Stimulated activated CD4-positive, alpha-beta T cell treated with anti-CD3 and anti-CD28 coated beads, Interleukin-4, amount 100 ng/mL, for 4 hours (primary cell): ENCODE data around the gene TAGLN3.
"Not testable (repeated sequence)": the region's sequence is repeated elsewhere in the genome, so short reads cannot be mapped to it uniquely, and the experiment has no call there.

Experiments used
- DNase-seq, 2 experiments: peaks; one replicate each; pipeline ENCODE4 v3.0.0-alpha.2; 2020

The TAGLN3 gene

DNA sequence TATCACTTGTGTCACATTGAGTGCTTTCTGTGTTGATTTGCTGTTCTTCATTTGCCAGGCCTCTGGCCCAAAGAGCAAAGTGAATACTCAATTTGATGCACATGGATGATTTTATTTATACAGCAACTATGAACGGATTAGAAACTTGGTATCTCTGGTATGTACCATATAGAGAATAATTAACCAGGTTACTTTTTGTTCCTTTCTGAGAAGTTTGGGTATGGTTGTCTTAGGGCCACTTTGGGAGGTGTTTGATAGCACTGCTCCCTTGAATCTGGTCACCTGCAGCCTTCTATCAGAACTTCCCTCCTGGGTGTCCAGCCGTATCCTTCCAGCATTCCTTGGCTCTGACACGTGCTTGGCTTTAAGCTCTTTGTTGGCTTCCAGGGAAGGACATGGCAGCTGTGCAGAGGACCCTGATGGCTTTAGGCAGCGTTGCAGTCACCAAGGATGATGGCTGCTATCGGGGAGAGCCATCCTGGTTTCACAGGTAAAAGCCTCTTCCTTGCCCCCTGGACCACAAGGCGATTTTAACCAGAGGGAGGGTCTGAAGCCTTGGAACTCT is 12.7 kb downstream of the TAGLN3 start:
- DNase-seq: no peak

DNA sequence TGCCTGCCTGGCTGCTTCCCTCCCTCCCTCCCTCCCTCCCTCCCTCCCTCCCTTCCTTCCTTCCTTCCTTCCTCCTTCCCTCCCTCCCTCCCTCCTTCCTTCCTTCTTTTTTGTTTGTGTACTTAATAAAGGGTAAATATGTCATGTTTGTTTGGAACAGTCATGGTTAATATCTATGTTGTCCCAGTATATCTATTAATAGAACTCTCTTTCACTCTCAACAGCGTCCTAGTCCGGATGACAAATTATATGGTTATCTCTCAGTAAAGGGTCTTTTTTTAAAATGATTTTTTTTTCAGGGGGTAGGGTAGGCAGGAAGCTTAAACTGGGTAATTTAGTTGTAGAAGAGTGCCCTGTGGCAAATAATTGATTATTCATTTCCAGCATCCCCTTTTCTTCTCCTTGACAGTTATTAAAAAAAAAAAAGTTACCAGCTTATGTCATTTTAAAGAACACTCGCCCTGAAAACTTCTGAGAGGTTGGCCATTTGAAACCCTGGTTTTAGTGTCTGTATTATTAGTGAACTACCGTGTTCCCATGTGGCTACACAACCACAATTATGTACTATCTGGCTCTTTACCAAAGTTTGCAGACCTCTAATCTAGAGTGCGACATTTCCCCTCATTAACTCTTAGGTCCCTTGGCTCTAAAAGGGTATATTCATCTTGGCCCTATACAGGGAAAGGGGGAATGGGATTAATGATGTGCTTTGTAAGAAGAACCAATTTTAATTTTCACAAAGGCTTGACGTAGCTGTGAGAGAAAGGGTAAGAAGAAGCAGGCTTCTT is 13.7 kb downstream of the TAGLN3 start:
- DNase-seq: no peak

GRCh38 chr3:112013058-112013783 is 14.5 kb downstream of the TAGLN3 start:
- peak; percentile 51 to 65 for DNase-seq

GRCh38 chr3:112013784-112014143 is 15.0 kb downstream of the TAGLN3 start:
- no peak for DNase-seq

GRCh38 chr3:112017091-112017490 is 18.4 kb downstream of the TAGLN3 start:
- DNase-seq: no peak

GRCh38 chr3:112018712-112019111 is 20.0 kb downstream of the TAGLN3 start:
- DNase-seq: no peak

DNA sequence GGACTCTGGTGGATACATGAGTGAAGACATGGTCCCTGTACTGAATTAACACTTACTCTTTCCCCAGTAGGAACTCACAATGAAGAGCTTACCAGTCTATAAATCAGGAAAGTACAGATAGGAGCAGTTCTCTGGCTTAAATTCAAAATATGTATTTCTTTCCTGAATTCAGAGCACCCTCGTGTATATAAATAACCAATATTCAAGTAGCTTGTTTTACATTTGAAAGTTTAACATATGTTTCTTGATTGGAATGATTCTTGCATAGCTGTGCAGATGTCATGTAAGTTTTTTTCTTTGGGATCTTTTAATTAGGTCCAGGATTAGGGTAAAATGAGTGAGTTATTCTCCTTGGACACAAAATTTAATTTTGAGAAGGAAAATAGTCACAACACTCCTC is 21.0 kb downstream of the TAGLN3 start:
- DNase-seq: no peak

DNA sequence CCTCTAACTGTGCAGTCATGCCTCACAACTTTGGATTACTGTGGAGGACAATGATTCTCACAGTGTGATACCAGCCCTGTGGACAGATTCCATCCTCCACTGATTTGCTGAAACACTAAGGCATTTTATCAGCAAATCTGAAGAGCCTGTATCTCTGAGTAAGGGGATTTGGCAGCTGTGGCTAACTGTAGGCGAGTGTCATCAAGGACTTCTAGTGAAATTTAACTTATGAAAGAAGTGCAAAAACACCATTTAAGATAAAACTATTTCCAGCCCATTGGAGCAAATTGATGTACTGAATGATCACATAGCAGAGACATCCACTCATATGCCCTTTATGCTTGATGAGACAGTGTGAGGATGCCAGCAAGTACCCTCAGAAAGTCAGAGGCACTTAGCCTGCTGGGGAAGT is 22.0 kb downstream of the TAGLN3 start:
- no peak for DNase-seq

DNA sequence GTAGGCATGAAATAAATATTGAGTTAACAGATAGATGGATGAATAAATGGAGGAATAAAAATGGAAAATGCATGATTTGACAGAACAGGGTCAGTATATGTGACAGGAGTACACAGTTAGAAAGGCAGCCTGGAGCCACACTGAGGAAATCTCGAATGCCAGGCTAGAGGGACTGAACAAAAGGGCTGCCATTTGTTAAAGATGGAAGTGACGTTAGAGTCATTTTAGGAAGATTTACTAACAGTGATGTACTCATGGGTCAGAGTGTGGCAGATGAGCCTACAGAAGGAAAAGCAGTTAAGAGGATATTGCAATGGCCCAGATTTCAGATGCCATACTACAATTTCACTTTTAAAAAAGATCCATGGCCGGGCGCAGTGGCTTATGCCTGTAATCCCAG is 28.4 kb downstream of the TAGLN3 start:
- DNase-seq: no peak

DNA sequence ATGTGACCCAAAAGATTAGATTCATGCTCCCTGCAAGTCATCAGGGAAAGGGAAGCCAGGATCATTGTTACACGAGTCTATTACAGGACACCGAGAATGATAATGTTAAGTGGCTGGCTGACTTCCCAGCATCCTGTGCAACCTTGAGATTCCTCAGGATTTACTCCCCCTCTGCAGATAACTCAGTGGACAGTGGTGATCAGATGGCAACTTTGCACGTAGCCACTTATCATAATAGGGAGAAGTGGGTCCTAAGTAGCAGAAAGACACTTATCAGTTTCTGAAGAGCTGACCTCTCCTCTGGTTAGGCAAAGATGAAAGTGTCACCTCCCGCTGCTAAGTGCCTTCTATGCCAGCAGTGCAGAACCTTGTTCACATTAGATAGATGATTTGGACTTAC is 29.1 kb downstream of the TAGLN3 start:
- DNase-seq: no peak

DNA sequence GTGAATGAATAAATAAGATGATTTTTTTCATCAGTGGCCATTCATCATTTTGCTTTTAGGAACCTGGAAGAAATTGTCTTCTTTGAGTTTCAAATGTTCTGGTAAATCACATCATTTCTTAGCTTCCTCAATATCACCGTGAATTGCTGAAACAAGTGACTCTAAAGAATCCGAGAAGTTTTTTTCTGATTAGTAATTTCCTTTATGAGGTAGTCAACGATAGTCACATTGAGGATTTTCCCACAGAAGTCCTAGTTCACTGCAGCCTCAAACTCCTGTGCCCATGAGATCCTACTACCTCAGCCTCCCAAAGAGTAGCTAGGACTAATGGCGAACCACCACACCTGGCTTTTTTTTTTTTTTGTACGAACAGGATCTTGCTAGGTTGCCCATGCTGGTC is 32.2 kb downstream of the TAGLN3 start:
- DNase-seq: no peak

DNA sequence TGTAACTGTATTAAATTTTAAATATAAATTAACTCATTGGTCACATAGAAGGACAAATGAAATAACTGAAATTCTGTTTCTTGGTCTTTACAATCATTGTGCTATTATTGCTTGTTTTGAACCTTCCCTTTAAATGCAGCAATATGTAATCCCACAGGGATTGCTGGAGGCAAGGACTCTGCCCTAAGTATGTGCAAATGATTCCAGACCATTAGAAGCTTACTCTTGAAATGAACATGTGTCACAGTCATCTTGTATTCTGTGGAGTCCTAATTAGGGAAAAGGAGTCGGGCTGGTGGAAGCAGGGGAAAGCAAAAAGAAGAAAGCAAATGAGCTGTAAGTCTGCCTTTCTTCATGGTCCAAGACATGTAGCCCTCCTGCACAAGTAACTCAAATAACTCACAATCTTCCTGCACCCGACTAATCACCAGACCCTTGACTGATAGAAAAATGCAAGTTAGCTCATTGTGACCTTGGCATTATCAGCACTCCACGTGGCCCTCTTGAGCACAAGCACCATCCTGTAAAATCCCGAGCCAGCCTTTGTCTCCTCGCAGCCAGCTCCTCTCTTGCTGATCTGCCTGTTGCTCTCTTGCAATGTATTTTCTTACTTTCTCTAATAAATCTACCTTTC is 33.5 kb downstream of the TAGLN3 start:
- DNase-seq: no peak

GRCh38 chr3:112034436-112034835 is 35.7 kb downstream of the TAGLN3 start, which contains the start of gene TMPRSS7:
Gene TMPRSS7 (plus strand): TSS chr3:112034736. CDS start chr3:112034846, 110 bp downstream.
- DNase-seq: no peak

- DNase-seq: no peak
These were observed 36.5 kb downstream of the TAGLN3 start for GRCh38 chr3:112035241-112035640.

- DNase-seq: not testable (repeated sequence)
These were observed 38.5 kb downstream of the TAGLN3 start for GRCh38 chr3:112037194-112037593.

- no peak for DNase-seq
These were observed 40.1 kb downstream of the TAGLN3 start for GRCh38 chr3:112038863-112039262.

DNA sequence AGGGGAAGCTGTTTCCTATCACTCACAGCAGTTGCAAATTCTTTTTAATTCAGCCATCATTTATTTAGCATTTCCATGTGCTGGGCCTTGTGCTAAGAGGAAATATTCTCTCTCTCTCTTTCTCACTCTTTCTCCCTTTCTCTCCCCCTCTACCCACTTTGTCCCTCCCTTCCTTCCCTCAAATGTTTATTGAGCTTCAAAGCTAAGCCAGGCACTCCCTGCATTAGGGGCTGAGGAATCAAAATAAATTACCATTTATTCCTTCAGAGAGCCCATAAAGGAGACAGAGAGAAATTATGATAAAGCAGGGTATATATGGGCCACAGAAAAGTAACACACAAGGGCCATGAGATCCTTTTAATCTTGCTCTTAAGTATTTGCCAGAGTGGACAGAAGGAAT is 42.6 kb downstream of the TAGLN3 start:
- no peak for DNase-seq

- no peak for DNase-seq
These were observed 44.1 kb downstream of the TAGLN3 start for GRCh38 chr3:112042842-112043280.

DNA sequence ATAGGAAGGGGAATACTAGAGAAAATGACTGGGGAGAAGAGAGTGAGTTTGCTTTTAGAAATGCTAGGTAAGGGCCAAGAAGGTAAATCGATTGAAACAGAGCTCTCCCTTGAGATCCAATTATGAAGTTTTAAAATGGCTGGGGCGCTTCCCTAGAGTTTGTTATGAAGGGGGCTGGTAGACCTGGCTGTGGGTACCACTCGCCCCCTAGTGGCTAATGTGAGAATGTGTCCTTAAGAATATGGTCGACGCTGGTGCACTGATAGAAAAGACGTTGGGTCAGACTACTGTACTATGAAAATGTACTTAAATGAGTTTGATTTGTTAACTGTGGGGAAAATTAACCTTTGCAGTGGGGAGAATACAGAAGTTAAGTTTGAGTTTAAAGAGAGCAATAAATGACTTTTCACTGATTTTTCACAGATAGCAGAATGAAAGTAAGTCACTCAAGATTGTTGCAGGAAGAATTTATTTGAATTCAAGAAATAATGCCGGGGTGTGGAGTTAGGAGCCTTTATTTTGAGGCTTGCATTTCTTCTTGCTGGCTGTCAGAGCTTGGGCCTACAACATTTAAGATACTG is 45.0 kb downstream of the TAGLN3 start:
- DNase-seq: peak; percentile 12 to 39

GRCh38 chr3:112046599-112046998 is 47.9 kb downstream of the TAGLN3 start:
- no peak for DNase-seq

GRCh38 chr3:112047264-112047663 is 48.5 kb downstream of the TAGLN3 start:
- no peak for DNase-seq

DNA sequence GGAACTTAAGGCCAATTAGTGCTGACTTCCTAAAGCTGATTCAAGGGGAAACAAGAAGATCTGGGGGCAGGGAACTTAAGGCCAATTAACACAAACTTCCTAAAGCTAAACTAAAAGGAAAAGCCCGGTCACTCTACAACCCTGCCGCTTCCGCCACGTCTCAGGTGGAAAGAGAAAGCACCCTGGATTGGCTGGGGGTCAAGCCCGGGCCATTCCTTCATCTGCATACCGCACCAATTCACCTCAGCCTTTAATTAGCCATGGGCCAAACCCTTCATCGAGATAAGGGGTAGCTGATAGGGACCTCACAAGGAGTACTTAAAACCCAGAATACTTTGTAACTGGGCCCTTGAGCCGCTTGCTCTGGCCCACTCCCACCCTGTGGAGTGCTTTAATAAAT is 50.2 kb downstream of the TAGLN3 start:
- no peak for DNase-seq

DNA sequence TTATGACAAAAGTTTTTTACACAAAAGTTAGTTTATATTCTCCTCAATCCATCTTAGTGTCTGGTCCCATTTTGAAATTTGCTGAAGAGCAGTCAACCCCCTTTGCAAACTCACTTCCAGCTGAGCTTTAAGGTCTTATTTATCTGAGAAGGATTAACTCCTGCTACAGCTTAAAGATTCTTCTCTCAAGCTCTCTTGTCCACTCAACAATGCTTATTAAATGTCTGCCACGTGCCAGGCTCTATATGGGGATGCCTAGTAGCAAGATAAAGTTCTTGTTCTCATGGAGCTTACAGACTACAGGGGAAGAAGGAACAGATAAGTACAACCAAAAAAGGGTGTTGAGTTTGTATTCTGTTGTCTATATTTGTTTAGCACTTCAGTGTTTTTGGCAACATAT is 54.5 kb downstream of the TAGLN3 start:
- no peak for DNase-seq
